Liver (tissue), 9 donors: ENCODE data around the gene CHST6. TPM values are rescaled to one million over a fixed set of nuclear protein-coding genes. Genes with fewer than 3 reads are reported as not detected.

Experiments
- DNase-seq: peaks from one replicate; pipeline ENCODE4 v3.0.0-alpha.2; 2017; ENCODE audit warnings: low spot score
- H3K27ac ChIP-seq, 2 donors: one replicate each; pipeline ENCODE4 v1.7.0; 2013; ENCODE audit warnings: inconsistent platforms in 2 of 2, low read length in 2 of 2, control low read depth in 1 of 2, low read depth in 1 of 2, mild to moderate bottlenecking in 1 of 2
- H3K27me3 ChIP-seq, 4 donors: one replicate each; pipeline versions ENCODE4 v1.6.1 to v1.7.0; 2013; ENCODE audit warnings: low read length in 3 of 4, inconsistent platforms in 1 of 4, mild to moderate bottlenecking in 1 of 4, moderate library complexity in 1 of 4; ENCODE audit not compliant: control insufficient read depth in 4 of 4, insufficient read depth in 4 of 4
- H3K36me3 ChIP-seq, 4 donors: one replicate each; pipeline versions ENCODE4 v1.6.1 to v1.7.0; 2013; ENCODE audit warnings: low read length in 3 of 4, mild to moderate bottlenecking in 3 of 4, low read depth in 1 of 4, moderate library complexity in 1 of 4; ENCODE audit not compliant: control insufficient read depth in 4 of 4, insufficient read depth in 3 of 4
- H3K4me1 ChIP-seq, 4 donors: one replicate each; pipeline versions ENCODE4 v1.6.1 to v1.7.0; 2013; ENCODE audit warnings: low read length in 3 of 4, mild to moderate bottlenecking in 3 of 4, moderate library complexity in 1 of 4; ENCODE audit not compliant: control insufficient read depth in 4 of 4, insufficient read depth in 4 of 4
- H3K4me3 ChIP-seq, 3 donors: one replicate each; pipeline versions ENCODE4 v1.6.1 to v1.7.0; 2013; ENCODE audit warnings: low read length in 3 of 3, control low read depth in 1 of 3, low read depth in 1 of 3, mild to moderate bottlenecking in 1 of 3
- H3K9ac ChIP-seq, 2 donors: one replicate each; pipeline ENCODE4 v1.7.0; 2013; ENCODE audit warnings: low read length in 2 of 2, mild to moderate bottlenecking in 2 of 2, moderate library complexity in 2 of 2, control low read depth in 1 of 2, low read depth in 1 of 2
- H3K9me3 ChIP-seq, 4 donors: one replicate each; pipeline versions ENCODE4 v1.6.1 to v1.7.0; 2013; ENCODE audit warnings: low read length in 3 of 4; ENCODE audit not compliant: control insufficient read depth in 4 of 4
- EGR1 ChIP-seq, 2 donors: IDR thresholded peaks; 2 replicates each; pipeline ENCODE4 v1.6.1; 2016 to 2018; ENCODE audit warnings: antibody characterized with exemption in 2 of 2, low read depth in 2 of 2
- FOXA1 ChIP-seq: IDR thresholded peaks from 2 replicates; pipeline ENCODE4 v1.6.1; 2016; ENCODE audit warnings: antibody characterized with exemption
- FOXA2 ChIP-seq: IDR thresholded peaks from 2 replicates; pipeline ENCODE4 v1.6.1; 2016; ENCODE audit warnings: antibody characterized with exemption
- GABPA ChIP-seq, 2 donors: IDR thresholded peaks in 1 of 2; conservative IDR thresholded peaks in 1 of 2; 2 replicates each; pipeline ENCODE4 v1.6.1; 2016; ENCODE audit warnings: antibody characterized with exemption in 2 of 2, mild to moderate bottlenecking in 1 of 2, moderate library complexity in 1 of 2
- HNF4A ChIP-seq, 2 donors: conservative IDR thresholded peaks; 2 replicates each; pipeline ENCODE4 v1.6.1; 2016; ENCODE audit warnings: antibody characterized with exemption in 2 of 2, mild to moderate bottlenecking in 2 of 2
- HNF4G ChIP-seq: IDR thresholded peaks from 2 replicates; pipeline ENCODE4 v1.6.1; 2016; ENCODE audit warnings: antibody characterized with exemption
- JUND ChIP-seq, 2 donors: IDR thresholded peaks; 2 replicates each; pipeline ENCODE4 v1.6.1; 2016; ENCODE audit warnings: antibody characterized with exemption in 2 of 2
- NR2F2 ChIP-seq: IDR thresholded peaks from 2 replicates; pipeline ENCODE4 v1.6.1; 2016; ENCODE audit warnings: antibody characterized with exemption
- RAD21 ChIP-seq, 2 donors: IDR thresholded peaks; 2 replicates each; pipeline ENCODE4 v1.6.1; 2016; ENCODE audit warnings: antibody characterized with exemption in 2 of 2, mild to moderate bottlenecking in 2 of 2
- RXRA ChIP-seq, 2 donors: IDR thresholded peaks; 2 replicates each; pipeline ENCODE4 v1.6.1; 2017 to 2018; ENCODE audit warnings: antibody characterized with exemption in 2 of 2, mild to moderate bottlenecking in 1 of 2
- SP1 ChIP-seq: IDR thresholded peaks from 2 replicates; pipeline ENCODE4 v1.6.1; 2018; ENCODE audit warnings: antibody characterized with exemption, mild to moderate bottlenecking
- TAF1 ChIP-seq: conservative IDR thresholded peaks from 2 replicates; pipeline ENCODE4 v1.6.1; 2016; ENCODE audit warnings: antibody characterized with exemption, mild to moderate bottlenecking
- YY1 ChIP-seq: IDR thresholded peaks from 2 replicates; pipeline ENCODE4 v1.6.1; 2016; ENCODE audit warnings: antibody characterized with exemption, mild to moderate bottlenecking
- WGBS: extraction: QIAGEN DNeasy Blood & Tissue Kit; methylation state at CpG from one replicate; pipeline ENCODE4 v1.1.7; 2013; 5-methylcytosine and 5-hydroxymethylcytosine counted together
- polyA plus RNA-seq, 2 donors: library from polyadenylated mRNA; stranded (reverse) in 1 of 2; unstranded in 1 of 2; fragments of 200-250 nt in 1 of 2; fragments of >200 nt in 1 of 2; fragmentation: Nextera tagmentation in 1 of 2; extraction: Ambion mirVana in 1 of 2; gene quantifications; one replicate each; pipeline versions ENCODE4 v1.2.1 to v1.2.3, GENCODE V29; 2013 to 2015
- total RNA-seq, 2 donors: library from RNA; depleted of rRNA; stranded (reverse); fragments of >200 nt; gene quantifications; one replicate each; pipeline ENCODE4 v1.2.3, GENCODE V29; 2014
- TF ChIP-seq, protein P1 (sequence below): IDR thresholded peaks from 2 replicates; pipeline ENCODE4 v1.6.1; 2016; ENCODE audit warnings: antibody characterized with exemption
- TF ChIP-seq, protein P2 (sequence below): IDR thresholded peaks from 2 replicates; pipeline ENCODE4 v1.6.1; 2016; ENCODE audit warnings: antibody characterized with exemption
- TF ChIP-seq, protein P3 (sequence below): fragments of 150-350 bp; IDR thresholded peaks from 2 replicates; pipeline ENCODE4 v1.5.1; 2017; ENCODE audit warnings: improper control_type of control experiment, low read depth, low read length; ENCODE audit not compliant: missing input control
- TF ChIP-seq, protein P4 (sequence below): IDR thresholded peaks from 2 replicates; pipeline ENCODE4 v1.6.1; 2016; ENCODE audit warnings: antibody characterized with exemption, mild to moderate bottlenecking
- donor health status: healthy.
- donor health status: healthy.
- donor health status: healthy.
- donor health status: healthy.
- donor health status: healthy.

CHST6 gene
- total and polyA plus RNA-seq, 4 donors, result under 0.01 to 0.17 TPM; not detected in 2

DNA sequence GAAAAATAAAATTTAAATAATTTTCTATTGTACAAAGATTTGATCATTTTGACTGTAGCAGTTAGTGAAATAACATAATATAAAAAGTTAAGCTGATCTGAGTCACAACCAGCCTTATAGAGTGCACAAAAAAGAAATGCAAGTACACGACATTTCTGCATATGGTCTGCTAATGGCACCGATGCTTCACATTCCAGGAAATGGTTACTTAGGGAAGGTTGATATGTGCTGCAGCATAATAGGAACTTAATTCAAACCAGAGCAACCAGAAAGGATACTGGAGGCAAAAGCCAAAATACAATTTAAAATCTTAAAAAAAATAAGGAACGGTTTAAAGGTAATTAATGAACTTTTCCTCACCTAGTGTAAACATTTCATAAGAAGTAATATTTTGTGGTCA lies 51.9 kb downstream of the CHST6 start:
- no peaks in the 10 kb centered on the region for H3K4me1 ChIP-seq
- H3K4me3 ChIP-seq, result no peak overlapping the region
- H3K27ac ChIP-seq, result no peak overlapping the region
- DNase-seq, result no peak
- peaks cover 0 to 3% (median 0%) of the 10 kb centered on the region in 4 donors for H3K36me3 ChIP-seq
- H3K9me3 ChIP-seq, result no peaks in the 10 kb centered on the region
- no peaks in the 10 kb centered on the region for H3K27me3 ChIP-seq
- TF ChIP-seq RXRA (IDR thresholded peaks at IDR 0.05), result no peak
- TF ChIP-seq TAF1, result no peak
- TF ChIP-seq YY1, result no peak
- 86% methylated on average over 3 of the region's 3 CpGs for WGBS
- no peak overlapping the region for H3K9ac ChIP-seq

DNA sequence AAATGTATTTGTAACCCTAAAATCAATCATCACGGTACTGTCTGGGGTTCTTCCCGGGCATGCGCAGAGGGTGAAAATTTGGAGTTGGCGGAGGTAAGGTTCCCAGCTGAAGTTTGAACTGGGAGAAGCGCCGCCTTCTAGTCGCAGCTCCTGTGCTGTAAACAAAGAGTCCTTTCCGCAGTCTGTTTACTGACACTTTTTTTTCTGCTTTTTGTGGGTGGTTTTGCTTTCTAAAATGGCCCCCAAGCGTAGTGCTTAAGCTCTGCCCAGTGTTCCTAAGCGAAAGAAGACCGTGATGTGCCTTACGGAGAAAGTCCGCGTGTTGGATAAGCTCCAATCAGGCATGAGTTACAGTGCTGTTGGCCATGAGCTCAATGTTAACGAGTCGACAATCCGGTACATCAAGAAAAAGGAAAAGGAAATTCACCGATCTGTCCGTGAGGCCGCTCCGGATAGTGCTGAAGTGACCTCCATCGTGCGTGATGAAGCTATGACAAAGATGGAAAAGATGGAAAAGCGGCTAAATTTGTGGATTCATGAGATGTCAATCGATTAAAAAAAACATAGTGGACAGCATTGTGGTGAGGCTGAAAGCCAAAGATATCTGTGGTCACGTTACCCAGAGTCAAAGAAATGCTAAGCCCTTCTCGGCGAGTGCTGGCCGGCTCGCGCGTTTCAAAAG lies 61.4 kb downstream of the CHST6 start:
- no peaks in the 10 kb centered on the region for H3K36me3 ChIP-seq
- H3K4me3 ChIP-seq, result peak overlapping the region; percentile 71 to 99 (median 96)
- no peaks in the 10 kb centered on the region for H3K9me3 ChIP-seq
- WGBS, result 2% methylated on average over 32 of the region's 32 CpGs
- peaks cover 0 to 16% (median 4%) of the 10 kb centered on the region in 4 donors for H3K4me1 ChIP-seq
- H3K27me3 ChIP-seq, result no peaks in the 10 kb centered on the region
- H3K27ac ChIP-seq, result peak overlapping the region; percentile 95 to 97
- peak; percentile 80 for DNase-seq
- H3K9ac ChIP-seq, result peak overlapping the region; percentile 71 to 75
- TF ChIP-seq EGR1 (IDR thresholded peaks at IDR 0.05; ENCODE audit: low read depth in 2 of 2) (no peak), RAD21 (IDR thresholded peaks at IDR 0.05) (no peak), JUND (IDR thresholded peaks at IDR 0.05) (no peak), HNF4A (conservative IDR thresholded peaks at IDR 0.05) (peak; percentile 21 to 49), FOXA1 (no peak), SP1 (peak; percentile 38), YY1 (peak; percentile 98), RXRA (IDR thresholded peaks at IDR 0.05) (no peak), GABPA (IDR thresholded peaks at IDR 0.05 in 1 of 2, conservative IDR thresholded peaks at IDR 0.05 in 1 of 2) (peak in 1 of 2 donors; percentile 50), HNF4G (peak; percentile 11), FOXA2 (no peak), TAF1 (peak; percentile 78), NR2F2 (no peak)
- TF ChIP-seq, protein P1, sequence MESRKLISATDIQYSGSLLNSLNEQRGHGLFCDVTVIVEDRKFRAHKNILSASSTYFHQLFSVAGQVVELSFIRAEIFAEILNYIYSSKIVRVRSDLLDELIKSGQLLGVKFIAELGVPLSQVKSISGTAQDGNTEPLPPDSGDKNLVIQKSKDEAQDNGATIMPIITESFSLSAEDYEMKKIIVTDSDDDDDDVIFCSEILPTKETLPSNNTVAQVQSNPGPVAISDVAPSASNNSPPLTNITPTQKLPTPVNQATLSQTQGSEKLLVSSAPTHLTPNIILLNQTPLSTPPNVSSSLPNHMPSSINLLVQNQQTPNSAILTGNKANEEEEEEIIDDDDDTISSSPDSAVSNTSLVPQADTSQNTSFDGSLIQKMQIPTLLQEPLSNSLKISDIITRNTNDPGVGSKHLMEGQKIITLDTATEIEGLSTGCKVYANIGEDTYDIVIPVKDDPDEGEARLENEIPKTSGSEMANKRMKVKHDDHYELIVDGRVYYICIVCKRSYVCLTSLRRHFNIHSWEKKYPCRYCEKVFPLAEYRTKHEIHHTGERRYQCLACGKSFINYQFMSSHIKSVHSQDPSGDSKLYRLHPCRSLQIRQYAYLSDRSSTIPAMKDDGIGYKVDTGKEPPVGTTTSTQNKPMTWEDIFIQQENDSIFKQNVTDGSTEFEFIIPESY, result no peak
- TF ChIP-seq, protein P2, sequence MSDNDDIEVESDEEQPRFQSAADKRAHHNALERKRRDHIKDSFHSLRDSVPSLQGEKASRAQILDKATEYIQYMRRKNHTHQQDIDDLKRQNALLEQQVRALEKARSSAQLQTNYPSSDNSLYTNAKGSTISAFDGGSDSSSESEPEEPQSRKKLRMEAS, result no peak
- TF ChIP-seq, protein P3, sequence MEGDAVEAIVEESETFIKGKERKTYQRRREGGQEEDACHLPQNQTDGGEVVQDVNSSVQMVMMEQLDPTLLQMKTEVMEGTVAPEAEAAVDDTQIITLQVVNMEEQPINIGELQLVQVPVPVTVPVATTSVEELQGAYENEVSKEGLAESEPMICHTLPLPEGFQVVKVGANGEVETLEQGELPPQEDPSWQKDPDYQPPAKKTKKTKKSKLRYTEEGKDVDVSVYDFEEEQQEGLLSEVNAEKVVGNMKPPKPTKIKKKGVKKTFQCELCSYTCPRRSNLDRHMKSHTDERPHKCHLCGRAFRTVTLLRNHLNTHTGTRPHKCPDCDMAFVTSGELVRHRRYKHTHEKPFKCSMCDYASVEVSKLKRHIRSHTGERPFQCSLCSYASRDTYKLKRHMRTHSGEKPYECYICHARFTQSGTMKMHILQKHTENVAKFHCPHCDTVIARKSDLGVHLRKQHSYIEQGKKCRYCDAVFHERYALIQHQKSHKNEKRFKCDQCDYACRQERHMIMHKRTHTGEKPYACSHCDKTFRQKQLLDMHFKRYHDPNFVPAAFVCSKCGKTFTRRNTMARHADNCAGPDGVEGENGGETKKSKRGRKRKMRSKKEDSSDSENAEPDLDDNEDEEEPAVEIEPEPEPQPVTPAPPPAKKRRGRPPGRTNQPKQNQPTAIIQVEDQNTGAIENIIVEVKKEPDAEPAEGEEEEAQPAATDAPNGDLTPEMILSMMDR, result no peak
- TF ChIP-seq, protein P4, sequence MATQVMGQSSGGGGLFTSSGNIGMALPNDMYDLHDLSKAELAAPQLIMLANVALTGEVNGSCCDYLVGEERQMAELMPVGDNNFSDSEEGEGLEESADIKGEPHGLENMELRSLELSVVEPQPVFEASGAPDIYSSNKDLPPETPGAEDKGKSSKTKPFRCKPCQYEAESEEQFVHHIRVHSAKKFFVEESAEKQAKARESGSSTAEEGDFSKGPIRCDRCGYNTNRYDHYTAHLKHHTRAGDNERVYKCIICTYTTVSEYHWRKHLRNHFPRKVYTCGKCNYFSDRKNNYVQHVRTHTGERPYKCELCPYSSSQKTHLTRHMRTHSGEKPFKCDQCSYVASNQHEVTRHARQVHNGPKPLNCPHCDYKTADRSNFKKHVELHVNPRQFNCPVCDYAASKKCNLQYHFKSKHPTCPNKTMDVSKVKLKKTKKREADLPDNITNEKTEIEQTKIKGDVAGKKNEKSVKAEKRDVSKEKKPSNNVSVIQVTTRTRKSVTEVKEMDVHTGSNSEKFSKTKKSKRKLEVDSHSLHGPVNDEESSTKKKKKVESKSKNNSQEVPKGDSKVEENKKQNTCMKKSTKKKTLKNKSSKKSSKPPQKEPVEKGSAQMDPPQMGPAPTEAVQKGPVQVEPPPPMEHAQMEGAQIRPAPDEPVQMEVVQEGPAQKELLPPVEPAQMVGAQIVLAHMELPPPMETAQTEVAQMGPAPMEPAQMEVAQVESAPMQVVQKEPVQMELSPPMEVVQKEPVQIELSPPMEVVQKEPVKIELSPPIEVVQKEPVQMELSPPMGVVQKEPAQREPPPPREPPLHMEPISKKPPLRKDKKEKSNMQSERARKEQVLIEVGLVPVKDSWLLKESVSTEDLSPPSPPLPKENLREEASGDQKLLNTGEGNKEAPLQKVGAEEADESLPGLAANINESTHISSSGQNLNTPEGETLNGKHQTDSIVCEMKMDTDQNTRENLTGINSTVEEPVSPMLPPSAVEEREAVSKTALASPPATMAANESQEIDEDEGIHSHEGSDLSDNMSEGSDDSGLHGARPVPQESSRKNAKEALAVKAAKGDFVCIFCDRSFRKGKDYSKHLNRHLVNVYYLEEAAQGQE, result peak; percentile 87
